HG02973 (cell line): ENCODE measurements around the gene PIAS2.
"Not testable (repeated sequence)": the region's sequence is repeated elsewhere in the genome, so short reads cannot be mapped to it uniquely, and the experiment has no call there.

Source experiments
- ATAC-seq: cut with Tn5 transposase; IDR thresholded peaks from one replicate; pipeline ENCODE4 v1.9.1; 2021; ENCODE audit warnings: moderate library complexity; ENCODE audit not compliant: unreplicated experiment

The PIAS2 gene, protein sequence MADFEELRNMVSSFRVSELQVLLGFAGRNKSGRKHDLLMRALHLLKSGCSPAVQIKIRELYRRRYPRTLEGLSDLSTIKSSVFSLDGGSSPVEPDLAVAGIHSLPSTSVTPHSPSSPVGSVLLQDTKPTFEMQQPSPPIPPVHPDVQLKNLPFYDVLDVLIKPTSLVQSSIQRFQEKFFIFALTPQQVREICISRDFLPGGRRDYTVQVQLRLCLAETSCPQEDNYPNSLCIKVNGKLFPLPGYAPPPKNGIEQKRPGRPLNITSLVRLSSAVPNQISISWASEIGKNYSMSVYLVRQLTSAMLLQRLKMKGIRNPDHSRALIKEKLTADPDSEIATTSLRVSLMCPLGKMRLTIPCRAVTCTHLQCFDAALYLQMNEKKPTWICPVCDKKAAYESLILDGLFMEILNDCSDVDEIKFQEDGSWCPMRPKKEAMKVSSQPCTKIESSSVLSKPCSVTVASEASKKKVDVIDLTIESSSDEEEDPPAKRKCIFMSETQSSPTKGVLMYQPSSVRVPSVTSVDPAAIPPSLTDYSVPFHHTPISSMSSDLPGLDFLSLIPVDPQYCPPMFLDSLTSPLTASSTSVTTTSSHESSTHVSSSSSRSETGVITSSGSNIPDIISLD

DNA sequence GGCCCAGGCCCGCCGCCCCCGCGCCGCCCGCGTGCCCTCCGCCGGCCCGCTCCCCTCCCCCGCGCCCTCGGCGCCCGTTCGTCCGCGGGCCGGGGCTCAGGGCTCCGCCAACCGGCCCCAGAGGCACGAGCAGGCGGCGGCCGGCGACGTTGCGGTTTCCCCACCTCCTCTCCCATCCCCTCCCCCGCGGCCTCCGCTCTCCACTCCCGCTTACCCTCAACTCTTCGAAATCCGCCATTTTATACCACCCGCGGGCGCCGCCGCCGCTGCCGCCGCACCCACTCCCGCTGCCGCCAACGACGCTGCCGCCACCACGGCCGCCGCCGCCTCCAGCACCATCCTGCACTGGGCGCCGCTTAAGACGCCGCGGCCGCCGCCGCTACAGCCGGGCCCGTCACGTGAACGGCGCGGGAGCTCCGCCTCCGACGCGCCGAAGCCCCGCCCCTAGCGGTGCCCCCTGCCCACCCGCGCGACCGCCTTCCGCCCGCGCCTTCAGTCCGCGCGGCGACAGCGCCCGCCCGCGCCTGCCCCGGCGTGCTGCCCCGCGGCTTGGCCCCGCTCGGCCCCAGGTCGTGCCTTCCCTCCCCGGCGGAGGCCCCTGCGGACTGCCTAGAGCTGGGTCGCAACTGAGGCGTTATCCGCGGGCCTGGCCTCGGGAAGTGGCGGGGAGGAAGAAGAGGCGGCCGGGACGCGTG lies at the start of gene PIAS2, which contains the start of gene KATNAL2:
Gene PIAS2 (minus strand): TSS at position 400 of the 695 bp plus-strand sequence. CDS start 162 bp downstream, at position 238.
Gene KATNAL2 (plus strand): TSS at position 495 of the 695 bp plus-strand sequence. CDS start 29,271 bp downstream, outside the sequence.
- peak; percentile 79 for ATAC-seq

- ATAC-seq: not testable (repeated sequence)
These were observed 49.0 kb upstream of the PIAS2 start for GRCh38 chr18:46966266-46966665.

DNA sequence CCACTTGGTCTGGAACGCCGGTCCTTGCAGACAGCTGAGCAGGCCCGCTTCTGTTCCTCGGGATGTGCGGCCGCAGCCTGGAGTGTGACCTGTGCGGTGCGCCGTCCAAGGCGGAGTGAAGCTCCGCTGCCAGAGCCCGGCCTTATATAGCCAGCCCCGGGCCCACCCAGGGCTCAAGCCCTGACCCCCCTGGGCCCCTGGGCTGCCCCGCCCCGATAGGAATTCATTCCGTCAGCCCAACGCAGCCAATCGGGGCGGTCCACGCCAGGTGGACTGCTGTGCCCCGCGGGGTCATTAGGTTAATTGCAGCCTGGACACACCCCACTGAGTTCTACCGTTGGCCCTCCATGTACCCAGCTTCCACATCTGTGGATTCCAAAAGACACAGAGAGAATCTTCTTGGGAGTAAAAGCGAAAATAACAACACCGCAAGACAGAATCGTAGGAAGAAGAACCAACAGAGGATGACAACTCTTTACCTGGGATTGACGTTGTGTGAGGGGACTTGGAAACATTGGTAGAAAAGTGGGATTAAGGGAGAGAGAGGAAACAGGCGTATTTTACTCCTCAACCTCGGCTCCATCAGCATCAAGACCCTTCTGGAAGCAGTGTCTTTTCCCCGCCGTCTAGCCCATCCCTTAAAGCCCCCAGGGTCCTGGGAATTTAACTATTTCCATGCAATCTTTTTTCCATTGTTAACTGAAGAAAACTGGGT lies 47.4 kb upstream of the PIAS2 start:
- ATAC-seq: not testable (repeated sequence)

- ATAC-seq: not testable (repeated sequence)
These were observed 46.6 kb upstream of the PIAS2 start for GRCh38 chr18:46963656-46964578.

DNA sequence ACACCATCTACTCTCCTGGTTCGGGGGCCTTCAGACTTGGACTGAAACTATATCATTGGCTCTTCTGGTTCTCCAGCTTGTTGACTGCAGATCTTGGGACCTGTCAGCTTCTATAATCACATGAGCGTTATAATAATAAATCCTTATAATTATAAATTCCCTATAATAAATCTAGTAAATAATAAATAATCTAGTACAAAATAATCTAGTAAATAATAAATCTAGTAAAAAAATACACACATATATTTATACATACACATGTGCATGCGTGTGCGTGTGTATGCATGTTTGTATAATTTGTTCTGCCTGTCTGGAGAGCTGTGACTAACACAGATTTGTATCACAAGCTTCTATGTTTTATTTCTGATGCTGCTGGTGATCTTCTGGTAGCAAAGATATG lies 40.9 kb upstream of the PIAS2 start:
- ATAC-seq: no peak

- no peak for ATAC-seq
These were observed 35.9 kb upstream of the PIAS2 start for GRCh38 chr18:46953195-46953594.

- no peak for ATAC-seq
These were observed 32.9 kb upstream of the PIAS2 start for GRCh38 chr18:46950064-46950656.

DNA sequence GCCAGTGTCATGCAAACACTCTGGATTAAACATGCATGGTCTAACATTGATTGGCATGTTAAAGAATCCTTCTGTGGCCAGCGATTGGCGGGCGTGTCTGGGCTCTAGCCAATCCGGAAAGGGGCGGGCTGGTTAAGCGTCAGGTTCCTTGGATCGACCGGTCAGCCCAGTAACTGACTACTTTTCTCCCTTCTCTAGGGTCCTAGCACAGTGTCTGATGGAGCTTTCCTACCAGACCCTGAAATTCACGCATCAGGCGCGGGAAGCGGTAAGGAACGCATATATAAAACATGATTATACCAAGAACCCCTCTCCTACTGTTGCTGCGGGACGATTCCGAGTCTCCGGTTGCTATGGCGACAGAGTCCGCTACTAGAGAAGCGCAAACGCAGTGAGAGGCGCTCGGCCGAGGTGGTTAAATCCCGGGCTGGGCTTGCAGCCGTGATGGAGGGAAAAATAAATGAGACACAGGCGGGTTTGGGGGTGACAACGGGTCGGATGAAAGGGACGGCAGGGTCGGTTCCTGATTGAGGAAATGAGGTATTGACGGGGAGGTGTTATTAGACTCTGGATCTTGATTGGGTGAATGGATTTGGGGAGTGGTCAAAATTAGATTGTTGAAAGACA lies 29.5 kb upstream of the PIAS2 start:
- ATAC-seq: peak; percentile 90

DNA sequence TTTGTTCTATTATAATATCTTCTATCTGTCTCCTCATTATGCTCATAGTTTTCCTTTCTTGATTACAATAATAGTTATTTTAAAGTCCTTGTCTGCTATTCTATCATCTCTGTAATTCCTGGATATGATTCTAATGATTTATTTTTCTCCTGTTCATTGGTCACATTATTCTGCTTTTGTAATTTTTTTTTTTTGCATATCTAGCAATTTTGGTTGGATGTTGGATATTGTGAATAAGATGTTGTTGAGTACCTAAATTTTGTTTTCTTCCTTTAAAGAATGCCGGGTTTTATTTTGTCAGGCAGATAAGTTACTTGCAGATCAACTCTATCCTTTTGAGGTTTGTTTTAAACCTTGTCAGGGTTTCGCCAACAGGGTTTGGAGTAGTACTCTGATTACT lies 25.3 kb upstream of the PIAS2 start:
- no peak for ATAC-seq

- ATAC-seq: no peak
These were observed 22.8 kb upstream of the PIAS2 start for GRCh38 chr18:46939998-46940571.

DNA sequence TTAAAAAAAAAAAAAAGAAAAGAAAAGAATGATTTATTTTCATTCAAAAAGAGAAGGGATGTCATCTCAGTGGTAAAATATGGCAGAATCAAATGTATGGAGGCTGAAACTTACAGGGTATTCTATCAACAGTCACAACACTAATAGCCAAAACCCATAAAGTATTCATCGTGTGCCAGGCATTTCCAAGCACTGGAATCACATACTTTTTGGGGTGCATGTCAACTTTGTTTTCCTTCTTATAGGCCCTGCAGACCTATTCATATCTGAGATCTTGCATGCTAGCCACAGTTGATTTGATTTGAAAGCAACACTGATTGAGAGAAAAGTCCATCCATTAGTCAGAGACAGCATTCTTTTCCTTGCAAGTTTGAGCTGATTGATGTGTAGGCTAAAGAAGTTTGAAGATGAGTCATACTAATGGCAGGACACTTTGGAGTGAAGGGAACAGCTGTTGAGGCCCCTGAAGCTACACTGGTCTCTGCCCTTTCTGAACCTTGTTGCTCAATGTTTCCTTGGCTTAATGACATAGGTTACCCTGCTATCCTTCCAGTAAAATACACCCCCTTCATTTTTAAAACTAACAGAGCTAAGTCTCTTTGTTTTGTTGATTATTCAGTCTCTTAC lies 22.1 kb upstream of the PIAS2 start:
- ATAC-seq: no peak

DNA sequence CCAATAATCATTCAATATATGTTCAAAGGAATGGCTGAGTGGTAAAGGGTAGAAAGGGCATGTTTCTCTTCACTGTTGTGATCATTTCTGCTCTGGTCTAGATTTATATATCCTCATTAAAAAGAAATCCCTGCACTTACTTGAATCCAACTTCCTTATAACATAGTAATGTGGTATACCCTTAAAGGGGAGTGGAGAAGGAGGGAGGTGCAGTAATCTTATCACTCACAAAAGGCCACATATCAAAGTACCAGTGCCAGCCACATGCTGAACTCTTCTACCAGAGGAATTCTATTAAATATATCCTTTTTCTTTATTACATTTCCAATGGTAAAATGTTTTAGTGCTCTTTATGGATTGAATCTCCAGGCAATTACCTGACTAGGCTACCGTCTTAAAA lies 3.3 kb upstream of the PIAS2 start:
- ATAC-seq: no peak

- ATAC-seq: no peak
These were observed 2.8 kb upstream of the PIAS2 start for GRCh38 chr18:46920067-46920466.

GRCh38 chr18:46917803-46918600 lies 695 bp upstream of the PIAS2 start:
- peak; percentile 0 for ATAC-seq

DNA sequence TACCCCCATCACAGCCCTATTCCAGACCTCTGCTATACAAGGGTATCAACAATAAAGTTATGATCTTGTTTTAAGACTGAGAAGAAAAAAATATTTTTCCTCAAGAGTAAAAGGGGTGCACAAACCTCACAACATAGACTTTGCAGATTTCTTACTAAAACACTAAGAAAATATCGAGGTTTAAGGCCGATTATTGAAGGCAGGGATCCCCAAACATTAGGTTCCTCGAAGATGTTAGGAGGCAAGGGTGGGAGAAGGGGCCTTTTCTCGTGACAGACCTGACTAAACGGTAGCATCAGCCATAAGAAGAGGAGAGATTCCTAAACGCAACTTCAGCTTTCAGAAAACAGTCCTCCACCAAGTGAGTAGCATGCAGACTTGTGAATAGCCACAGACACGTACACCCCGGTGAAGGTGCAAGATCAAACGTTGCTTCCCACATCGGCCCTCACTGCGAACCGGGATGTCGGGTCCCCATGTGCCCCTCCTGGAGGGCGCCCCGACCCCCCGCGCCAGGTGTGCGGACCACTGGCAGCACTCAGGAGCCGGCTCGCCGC lies 678 bp downstream of the PIAS2 start:
- no peak for ATAC-seq

DNA sequence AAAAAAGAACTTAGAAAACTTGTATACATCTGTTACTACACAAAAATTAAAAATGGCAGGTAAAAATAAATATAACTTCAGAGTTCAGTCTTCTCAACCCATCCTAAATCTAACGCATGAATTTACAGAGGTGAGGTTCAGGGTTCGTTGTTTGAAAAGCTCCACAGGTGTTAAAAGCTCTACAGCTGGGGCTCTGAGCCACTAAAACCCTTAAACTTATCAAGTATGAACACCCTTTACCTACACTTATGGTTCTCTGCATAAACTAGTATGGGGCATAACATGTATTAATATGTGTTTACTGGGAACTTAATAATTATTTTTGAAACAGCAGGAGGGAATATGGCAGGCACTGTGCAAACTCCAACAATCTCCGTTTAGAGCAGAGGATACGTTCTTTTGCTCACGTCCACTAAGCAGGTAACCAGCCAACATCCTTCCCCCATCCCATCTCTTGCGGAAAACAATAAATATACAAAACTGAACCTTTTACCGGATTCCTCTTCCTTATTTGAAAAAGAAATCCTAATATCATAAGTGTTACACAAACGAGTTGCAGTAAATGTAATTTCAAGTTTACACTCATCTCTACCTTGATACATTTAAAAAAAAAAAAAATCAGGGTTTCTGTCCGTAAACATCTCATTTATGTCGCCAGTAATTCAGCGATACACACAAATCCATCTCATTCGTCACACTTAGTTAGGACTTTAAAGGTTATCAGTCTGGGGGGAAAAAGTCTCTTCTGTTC lies 1.3 kb downstream of the PIAS2 start:
- ATAC-seq: no peak
